ENCODE measurements around the gene ENPP4. TPM values are rescaled to one million over a fixed set of nuclear protein-coding genes. Genes with fewer than 3 reads are reported as not detected.

The ENPP4 gene
- total RNA-seq, 1 experiment from 2014 or later, result 2.8 TPM

GRCh38 chr6:46103441-46104115 lies 26.2 kb upstream of the ENPP4 start:
- POLR2A ChIA-PET, result no interaction called here
- CTCF ChIA-PET, result interaction anchor here (0.6 to 1.2 kb wide), 3 partner anchors 117 to 306 kb away, joined by 3 read pairs; no protein-coding TSS in a partner anchor
- no peak overlapping the region for H3K4me3 Mint-ChIP-seq
- peaks cover 8% of the 10 kb centered on the region for H3K9me3 Mint-ChIP-seq
- peaks cover 6% of the 10 kb centered on the region for H3K36me3 Mint-ChIP-seq
- no peak overlapping the region for H3K27ac Mint-ChIP-seq
- DNase-seq (ENCODE audit: low spot score), result no peak
- TF ChIP-seq CREM (CRISPR knock-in tag; IDR thresholded peaks at IDR 0.05) (no peak), ATF3 (CRISPR knock-in tag; conservative IDR thresholded peaks at IDR 0.05) (no peak), CREB1 (CRISPR knock-in tag; IDR thresholded peaks at IDR 0.05) (no peak), ZNF121 (CRISPR knock-in tag; IDR thresholded peaks at IDR 0.05) (no peak), GABPB1 (CRISPR knock-in tag; IDR thresholded peaks at IDR 0.05) (no peak), PREB (CRISPR knock-in tag; IDR thresholded peaks at IDR 0.05; ENCODE audit: borderline replicate concordance) (no peak), ZSCAN18 (CRISPR knock-in tag; IDR thresholded peaks at IDR 0.05) (no peak), ZNF263 (CRISPR knock-in tag; IDR thresholded peaks at IDR 0.05; ENCODE audit: low read depth) (no peak), USF1 (CRISPR knock-in tag; IDR thresholded peaks at IDR 0.05) (no peak), TEAD4 (CRISPR knock-in tag; IDR thresholded peaks at IDR 0.05) (no peak), ZNF396 (CRISPR knock-in tag; IDR thresholded peaks at IDR 0.05; ENCODE audit: borderline replicate concordance) (no peak), NR3C1 (CRISPR knock-in tag; conservative IDR thresholded peaks at IDR 0.05; ENCODE audit: low read depth) (no peak), MYBL2 (CRISPR knock-in tag; IDR thresholded peaks at IDR 0.05) (no peak), IRF1 (CRISPR knock-in tag; IDR thresholded peaks at IDR 0.05) (no peak), HMGA2 (CRISPR knock-in tag; IDR thresholded peaks at IDR 0.05) (no peak), OVOL2 (CRISPR knock-in tag; IDR thresholded peaks at IDR 0.05; ENCODE audit: borderline replicate concordance) (no peak), ZNF532 (CRISPR knock-in tag; IDR thresholded peaks at IDR 0.05; ENCODE audit: borderline replicate concordance) (no peak), FOXP4 (CRISPR knock-in tag; IDR thresholded peaks at IDR 0.05) (no peak), STAT6 (CRISPR knock-in tag; conservative IDR thresholded peaks at IDR 0.05; ENCODE audit: low read depth) (no peak), ESRRA (CRISPR knock-in tag; IDR thresholded peaks at IDR 0.05; ENCODE audit: borderline replicate concordance) (no peak)
- no peaks in the 10 kb centered on the region for H3K27me3 Mint-ChIP-seq (ENCODE audit: low read depth)
- peak; percentile 47; the same call in 1 of the 2 replicates for ATAC-seq
- H3K4me1 Mint-ChIP-seq, result peaks cover 5% of the 10 kb centered on the region

All from WTC11 (cell line).